ENCODE results near the gene SPINK4.

The SPINK4 gene

GRCh38 chr9:33233626-33234342 lies 6.2 kb upstream of the SPINK4 start:
- Mint-ChIP-seq H3K4me3 (no peak overlapping the region), H3K27me3 (peaks cover 14% of the 10 kb centered on the region), H3K27ac (ENCODE audit: low read depth) (no peak overlapping the region), H3K36me3 (ENCODE audit: insufficient read depth) (no peaks in the 10 kb centered on the region), H3K4me1 (no peaks in the 10 kb centered on the region), H3K9me3 (no peaks in the 10 kb centered on the region)
- DNase-seq (ENCODE audit: low spot score in 2 of 2) (no peak), ATAC-seq (replicated peaks; ENCODE audit: extremely low read depth, poor library complexity, severe bottlenecking) (no peak)

GRCh38 chr9:33234511-33235467 lies 5.2 kb upstream of the SPINK4 start:
- DNase-seq (ENCODE audit: low spot score in 2 of 2) (no peak), ATAC-seq (replicated peaks; ENCODE audit: extremely low read depth, poor library complexity, severe bottlenecking) (no peak)
- Mint-ChIP-seq H3K27ac (ENCODE audit: low read depth) (no peak overlapping the region), H3K27me3 (peaks cover 15% of the 10 kb centered on the region), H3K4me1 (peaks cover 3% of the 10 kb centered on the region), H3K4me3 (no peak overlapping the region), H3K9me3 (no peaks in the 10 kb centered on the region), H3K36me3 (ENCODE audit: insufficient read depth) (no peaks in the 10 kb centered on the region)

GRCh38 chr9:33236571-33236970 lies 3.4 kb upstream of the SPINK4 start:
- no peak overlapping the region for H3K4me3 Mint-ChIP-seq
- ATAC-seq (replicated peaks; ENCODE audit: extremely low read depth, poor library complexity, severe bottlenecking) (no peak), DNase-seq (ENCODE audit: low spot score in 2 of 2) (no peak)
- H3K36me3 Mint-ChIP-seq (ENCODE audit: insufficient read depth) = no peaks in the 10 kb centered on the region
- peaks cover 32% of the 10 kb centered on the region for H3K27me3 Mint-ChIP-seq
- H3K4me1 Mint-ChIP-seq = peaks cover 5% of the 10 kb centered on the region
- no peaks in the 10 kb centered on the region for H3K9me3 Mint-ChIP-seq
- no peak overlapping the region for H3K27ac Mint-ChIP-seq (ENCODE audit: low read depth)

- no peak overlapping the region for H3K27ac Mint-ChIP-seq (ENCODE audit: low read depth)
- no peaks in the 10 kb centered on the region for H3K9me3 Mint-ChIP-seq
- peaks cover 5% of the 10 kb centered on the region for H3K4me1 Mint-ChIP-seq
- peaks cover 4% of the 10 kb centered on the region for H3K36me3 Mint-ChIP-seq (ENCODE audit: insufficient read depth)
- ATAC-seq (replicated peaks; ENCODE audit: extremely low read depth, poor library complexity, severe bottlenecking) = no peak
- peaks cover 29% of the 10 kb centered on the region for H3K27me3 Mint-ChIP-seq
- H3K4me3 Mint-ChIP-seq = no peak overlapping the region
- no peak for DNase-seq (ENCODE audit: low spot score in 2 of 2)
Observed at GRCh38 chr9:33241298-33241697, 1.3 kb downstream of the SPINK4 start.

- H3K36me3 Mint-ChIP-seq (ENCODE audit: insufficient read depth) = peaks cover 4% of the 10 kb centered on the region
- H3K9me3 Mint-ChIP-seq = no peaks in the 10 kb centered on the region
- H3K27ac Mint-ChIP-seq (ENCODE audit: low read depth) = no peak overlapping the region
- H3K27me3 Mint-ChIP-seq = peaks cover 27% of the 10 kb centered on the region
- H3K4me1 Mint-ChIP-seq = peaks cover 5% of the 10 kb centered on the region
- ATAC-seq (replicated peaks; ENCODE audit: extremely low read depth, poor library complexity, severe bottlenecking) (no peak), DNase-seq (ENCODE audit: low spot score in 2 of 2) (no peak)
- no peak overlapping the region for H3K4me3 Mint-ChIP-seq
Observed at GRCh38 chr9:33242609-33243134, 2.7 kb downstream of the SPINK4 start.

GRCh38 chr9:33244137-33244784 lies 4.3 kb downstream of the SPINK4 start:
- H3K36me3 Mint-ChIP-seq (ENCODE audit: insufficient read depth) = peaks cover 6% of the 10 kb centered on the region
- DNase-seq (ENCODE audit: low spot score in 2 of 2) = no peak
- no peak for ATAC-seq (replicated peaks; ENCODE audit: extremely low read depth, poor library complexity, severe bottlenecking)
- no peak overlapping the region for H3K4me3 Mint-ChIP-seq
- peaks cover 27% of the 10 kb centered on the region for H3K27me3 Mint-ChIP-seq
- no peak overlapping the region for H3K27ac Mint-ChIP-seq (ENCODE audit: low read depth)
- no peaks in the 10 kb centered on the region for H3K9me3 Mint-ChIP-seq
- peaks cover 5% of the 10 kb centered on the region for H3K4me1 Mint-ChIP-seq

- H3K4me1 Mint-ChIP-seq = no peaks in the 10 kb centered on the region
- no peak overlapping the region for H3K4me3 Mint-ChIP-seq
- DNase-seq (ENCODE audit: low spot score in 2 of 2) = no peak
- peaks cover 20% of the 10 kb centered on the region for H3K27me3 Mint-ChIP-seq
- peaks cover 6% of the 10 kb centered on the region for H3K36me3 Mint-ChIP-seq (ENCODE audit: insufficient read depth)
- no peaks in the 10 kb centered on the region for H3K9me3 Mint-ChIP-seq
- H3K27ac Mint-ChIP-seq (ENCODE audit: low read depth) = no peak overlapping the region
- ATAC-seq (replicated peaks; ENCODE audit: extremely low read depth, poor library complexity, severe bottlenecking) = no peak
Observed at GRCh38 chr9:33245341-33245740, 5.4 kb downstream of the SPINK4 start.

- Mint-ChIP-seq H3K9me3 (no peaks in the 10 kb centered on the region), H3K36me3 (ENCODE audit: insufficient read depth) (peaks cover 6% of the 10 kb centered on the region), H3K27ac (ENCODE audit: low read depth) (no peak overlapping the region), H3K4me3 (no peak overlapping the region), H3K27me3 (peaks cover 10% of the 10 kb centered on the region), H3K4me1 (no peaks in the 10 kb centered on the region)
- DNase-seq (ENCODE audit: low spot score in 2 of 2) = no peak
- no peak for ATAC-seq (replicated peaks; ENCODE audit: extremely low read depth, poor library complexity, severe bottlenecking)
Observed at GRCh38 chr9:33246269-33246860, 6.4 kb downstream of the SPINK4 start.

- no peaks in the 10 kb centered on the region for H3K27me3 Mint-ChIP-seq
- DNase-seq (ENCODE audit: low spot score in 2 of 2) (no peak), ATAC-seq (replicated peaks; ENCODE audit: extremely low read depth, poor library complexity, severe bottlenecking) (no peak)
- no peaks in the 10 kb centered on the region for H3K4me1 Mint-ChIP-seq
- H3K27ac Mint-ChIP-seq (ENCODE audit: low read depth) = no peak overlapping the region
- H3K9me3 Mint-ChIP-seq = no peaks in the 10 kb centered on the region
- peaks cover 11% of the 10 kb centered on the region for H3K36me3 Mint-ChIP-seq (ENCODE audit: insufficient read depth)
- no peak overlapping the region for H3K4me3 Mint-ChIP-seq
Observed at GRCh38 chr9:33248606-33249005, 8.6 kb downstream of the SPINK4 start.

GRCh38 chr9:33249087-33249658 lies 9.2 kb downstream of the SPINK4 start:
- DNase-seq (ENCODE audit: low spot score in 2 of 2) = no peak
- no peak overlapping the region for H3K4me3 Mint-ChIP-seq
- no peaks in the 10 kb centered on the region for H3K27me3 Mint-ChIP-seq
- no peaks in the 10 kb centered on the region for H3K4me1 Mint-ChIP-seq
- H3K27ac Mint-ChIP-seq (ENCODE audit: low read depth) = peak overlapping the region; percentile 0
- no peaks in the 10 kb centered on the region for H3K9me3 Mint-ChIP-seq
- peaks cover 16% of the 10 kb centered on the region for H3K36me3 Mint-ChIP-seq (ENCODE audit: insufficient read depth)
- ATAC-seq (replicated peaks; ENCODE audit: extremely low read depth, poor library complexity, severe bottlenecking) = no peak

GRCh38 chr9:33249983-33250382 lies 10.0 kb downstream of the SPINK4 start:
- Mint-ChIP-seq H3K36me3 (ENCODE audit: insufficient read depth) (peaks cover 24% of the 10 kb centered on the region), H3K27me3 (no peaks in the 10 kb centered on the region), H3K4me3 (no peak overlapping the region), H3K4me1 (no peaks in the 10 kb centered on the region), H3K9me3 (no peaks in the 10 kb centered on the region), H3K27ac (ENCODE audit: low read depth) (peak overlapping the region; percentile 0)
- ATAC-seq (replicated peaks; ENCODE audit: extremely low read depth, poor library complexity, severe bottlenecking) = no peak
- DNase-seq (ENCODE audit: low spot score in 2 of 2) = no peak

- H3K27ac Mint-ChIP-seq (ENCODE audit: low read depth) = peak overlapping the region; percentile 0
- H3K4me1 Mint-ChIP-seq = no peaks in the 10 kb centered on the region
- DNase-seq (ENCODE audit: low spot score in 2 of 2) (no peak), ATAC-seq (replicated peaks; ENCODE audit: extremely low read depth, poor library complexity, severe bottlenecking) (no peak)
- no peaks in the 10 kb centered on the region for H3K27me3 Mint-ChIP-seq
- H3K4me3 Mint-ChIP-seq = no peak overlapping the region
- peaks cover 27% of the 10 kb centered on the region for H3K36me3 Mint-ChIP-seq (ENCODE audit: insufficient read depth)
- no peaks in the 10 kb centered on the region for H3K9me3 Mint-ChIP-seq
Observed at GRCh38 chr9:33250458-33250995, 10.6 kb downstream of the SPINK4 start.

Data from central memory CD8-positive, alpha-beta T cell (primary cell).